OCI-LY3 (cell line): ENCODE data around the gene PSMC2.

Experiments used
- H2AFZ ChIP-seq: fragments of 200-600, 300-600 bp; shearing (Covaris generic); 2 replicates; pipeline ENCODE4 v1.6.0; 2014; ENCODE audit warnings: antibody characterized with exemption, low read depth, low read length
- H3K27ac ChIP-seq: fragments of 200-600, 300-600 bp; sonication (generic); 2 replicates; pipeline ENCODE4 v1.5.1; 2014; ENCODE audit warnings: mild to moderate bottlenecking, low read length, moderate library complexity, mixed read lengths
- H3K27me3 ChIP-seq: fragments of 200-600, 300-600 bp; sonication (generic); 2 replicates; pipeline ENCODE4 v1.6.1; 2014; ENCODE audit warnings: low read depth, low read length, mixed read lengths
- H3K36me3 ChIP-seq: fragments of 200-600, 300-600 bp; sonication (generic); replicated peaks from 2 replicates; pipeline ENCODE3; 2014; ENCODE audit warnings: low read depth, low read length, mixed read lengths
- H3K4me1 ChIP-seq: fragments of 300-600, 200-600 bp; sonication (generic); 2 replicates; pipeline ENCODE4 v1.6.1; 2014; ENCODE audit warnings: low read length, mixed read lengths
- H3K4me2 ChIP-seq: fragments of 200-600, 300-600 bp; sonication (generic); 2 replicates; pipeline ENCODE4 v1.6.1; 2014; ENCODE audit warnings: low read length, mixed read lengths
- H3K4me3 ChIP-seq: fragments of 300-600, 200-600 bp; sonication (generic); 2 replicates; pipeline ENCODE4 v1.5.1; 2014; ENCODE audit warnings: antibody characterized with exemption, mild to moderate bottlenecking, low read length, moderate library complexity
- H3K79me2 ChIP-seq: fragments of 300-600, 200-600 bp; shearing (Covaris generic); 2 replicates; pipeline ENCODE4 v1.6.1; 2014; ENCODE audit warnings: mild to moderate bottlenecking, low read length, mixed read lengths
- H3K9ac ChIP-seq: fragments of 300-600, 200-600 bp; shearing (Covaris generic); 2 replicates; pipeline ENCODE4 v1.6.0; 2014; ENCODE audit warnings: mild to moderate bottlenecking, low read length, moderate library complexity
- H3K9me3 ChIP-seq: fragments of 200-600, 300-600 bp; shearing (Covaris generic); 2 replicates; pipeline ENCODE4 v1.6.1; 2014; ENCODE audit warnings: low read length, mixed read lengths; ENCODE audit not compliant: insufficient read depth
- H4K20me1 ChIP-seq: fragments of 200-600, 300-600 bp; sonication (generic); 2 replicates; pipeline ENCODE4 v1.6.1; 2016; ENCODE audit warnings: low read length, mixed read lengths; ENCODE audit not compliant: insufficient read depth
- EZH2phosphoT487 ChIP-seq: fragments of 200-600 bp; shearing (Covaris generic); IDR thresholded peaks from 2 replicates; pipeline ENCODE4 v1.6.1; 2018; ENCODE audit warnings: antibody characterized with exemption, mixed run types, low read depth
- TF ChIP-seq, protein P1 (sequence below): fragments of 200-600, 300-600 bp; sonication (generic); IDR thresholded peaks from 2 replicates; pipeline ENCODE4 v1.5.1; 2014; ENCODE audit warnings: antibody characterized with exemption, low read length, low read depth

The PSMC2 gene

DNA sequence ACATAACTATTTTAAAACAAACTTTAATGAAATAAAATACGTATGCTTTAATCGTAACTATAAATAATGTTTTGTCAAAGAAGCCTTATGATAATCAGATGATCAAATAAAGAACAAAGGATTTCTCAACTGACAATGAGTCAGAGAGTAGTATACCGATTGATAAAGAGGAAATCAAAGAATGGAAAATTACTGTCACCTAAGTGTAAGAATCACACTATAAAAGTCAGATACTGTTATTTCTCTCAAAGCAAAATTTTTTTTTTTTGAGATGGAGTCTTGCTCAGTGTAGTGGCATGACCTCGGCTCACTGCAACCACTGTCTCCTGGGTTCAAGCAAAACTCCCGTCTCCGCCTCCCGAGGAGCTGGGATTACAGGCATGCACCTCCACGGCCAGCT lies 21.7 kb upstream of the PSMC2 start:
- H3K27ac ChIP-seq = no peak overlapping the region
- no peaks in the 10 kb centered on the region for H3K4me1 ChIP-seq
- H2AFZ ChIP-seq = no peak overlapping the region
- peaks cover 11% of the 10 kb centered on the region for H3K79me2 ChIP-seq
- H3K4me3 ChIP-seq = no peak overlapping the region
- no peaks in the 10 kb centered on the region for H3K27me3 ChIP-seq
- no peak overlapping the region for H3K4me2 ChIP-seq
- no peak overlapping the region for H3K9ac ChIP-seq
- no peaks in the 10 kb centered on the region for H4K20me1 ChIP-seq
- H3K9me3 ChIP-seq = no peaks in the 10 kb centered on the region
- H3K36me3 ChIP-seq = peaks cover 40% of the 10 kb centered on the region
- TF ChIP-seq, protein P1, sequence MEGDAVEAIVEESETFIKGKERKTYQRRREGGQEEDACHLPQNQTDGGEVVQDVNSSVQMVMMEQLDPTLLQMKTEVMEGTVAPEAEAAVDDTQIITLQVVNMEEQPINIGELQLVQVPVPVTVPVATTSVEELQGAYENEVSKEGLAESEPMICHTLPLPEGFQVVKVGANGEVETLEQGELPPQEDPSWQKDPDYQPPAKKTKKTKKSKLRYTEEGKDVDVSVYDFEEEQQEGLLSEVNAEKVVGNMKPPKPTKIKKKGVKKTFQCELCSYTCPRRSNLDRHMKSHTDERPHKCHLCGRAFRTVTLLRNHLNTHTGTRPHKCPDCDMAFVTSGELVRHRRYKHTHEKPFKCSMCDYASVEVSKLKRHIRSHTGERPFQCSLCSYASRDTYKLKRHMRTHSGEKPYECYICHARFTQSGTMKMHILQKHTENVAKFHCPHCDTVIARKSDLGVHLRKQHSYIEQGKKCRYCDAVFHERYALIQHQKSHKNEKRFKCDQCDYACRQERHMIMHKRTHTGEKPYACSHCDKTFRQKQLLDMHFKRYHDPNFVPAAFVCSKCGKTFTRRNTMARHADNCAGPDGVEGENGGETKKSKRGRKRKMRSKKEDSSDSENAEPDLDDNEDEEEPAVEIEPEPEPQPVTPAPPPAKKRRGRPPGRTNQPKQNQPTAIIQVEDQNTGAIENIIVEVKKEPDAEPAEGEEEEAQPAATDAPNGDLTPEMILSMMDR = no peak
- TF ChIP-seq EZH2phosphoT487 = no peak

DNA sequence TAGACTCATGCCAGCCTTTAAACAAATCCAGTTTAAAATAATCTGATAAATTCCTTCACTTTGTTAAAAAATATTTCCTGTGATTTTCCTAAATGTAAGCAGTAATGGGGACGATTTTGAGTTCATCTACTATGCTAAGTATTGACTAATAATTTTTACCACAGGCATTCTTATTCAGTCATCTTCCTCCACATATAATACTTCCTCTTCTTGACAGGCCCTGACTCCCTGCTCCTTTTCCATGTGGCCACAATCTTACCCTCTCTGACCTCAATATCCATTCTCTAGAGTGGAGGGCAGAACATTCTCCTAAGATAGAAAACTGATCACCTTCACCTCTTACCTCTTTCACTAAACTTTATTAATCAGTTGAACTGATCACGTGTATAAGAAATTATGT lies 10.7 kb upstream of the PSMC2 start:
- Histone ChIP-seq H3K27ac (no peak overlapping the region), H3K9ac (no peak overlapping the region), H4K20me1 (peaks cover 3% of the 10 kb centered on the region; the same call in 1 of the 2 replicates), H3K4me3 (no peak overlapping the region), H3K9me3 (no peaks in the 10 kb centered on the region), H3K36me3 (peaks cover 47% of the 10 kb centered on the region), H3K27me3 (no peaks in the 10 kb centered on the region), H3K79me2 (peaks cover 87% of the 10 kb centered on the region), H3K4me2 (no peak overlapping the region), H3K4me1 (no peaks in the 10 kb centered on the region), H2AFZ (no peak overlapping the region)
- TF ChIP-seq EZH2phosphoT487 = no peak
- TF ChIP-seq, protein P1 = no peak

DNA sequence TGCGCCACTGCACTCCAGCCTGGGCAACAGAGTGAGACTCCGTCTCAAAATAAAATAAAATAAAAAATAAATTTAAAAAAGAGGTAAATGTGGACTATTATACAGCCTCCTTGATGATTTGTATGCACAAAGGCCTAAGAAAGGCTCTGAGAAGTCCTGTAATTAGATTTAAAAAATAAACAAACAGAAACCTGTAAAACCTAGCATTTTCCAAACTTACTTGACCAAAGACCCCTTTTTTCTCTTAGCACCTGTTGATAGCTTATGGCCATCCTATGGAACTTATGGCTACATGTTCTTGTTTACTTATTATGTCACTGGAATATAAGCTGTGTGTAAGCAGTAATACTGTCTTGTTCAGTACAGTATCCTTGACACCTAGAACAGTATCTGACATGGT lies 8.6 kb upstream of the PSMC2 start:
- H3K4me3 ChIP-seq = no peak overlapping the region
- H4K20me1 ChIP-seq = peaks cover 3% of the 10 kb centered on the region; the same call in 1 of the 2 replicates
- peaks cover 89% of the 10 kb centered on the region for H3K79me2 ChIP-seq

DNA sequence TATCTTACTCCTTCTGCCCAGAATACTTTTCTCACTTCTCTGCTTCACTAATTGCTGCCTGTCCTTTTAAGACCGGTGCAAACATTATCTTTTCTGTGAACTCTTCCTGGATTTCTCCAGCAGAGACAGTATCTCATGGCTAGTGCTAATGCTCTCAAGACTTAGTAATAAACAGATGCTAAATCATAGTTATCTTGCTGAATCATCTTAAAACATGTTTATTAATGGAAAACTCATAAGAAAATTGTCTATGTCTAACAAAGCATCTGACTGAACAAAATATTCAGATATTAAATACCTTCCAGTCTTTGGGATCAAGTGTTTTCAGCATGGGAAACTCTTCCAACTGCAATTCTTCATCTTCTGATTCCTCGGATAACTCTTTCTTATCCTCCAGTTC lies 6.0 kb upstream of the PSMC2 start:
- Histone ChIP-seq H3K4me2 (no peak overlapping the region), H3K27me3 (no peaks in the 10 kb centered on the region), H2AFZ (no peak overlapping the region), H3K9me3 (no peaks in the 10 kb centered on the region), H3K4me1 (peaks cover 9% of the 10 kb centered on the region), H3K9ac (no peak overlapping the region), H3K4me3 (no peak overlapping the region), H3K36me3 (peaks cover 42% of the 10 kb centered on the region), H4K20me1 (peaks cover 3% of the 10 kb centered on the region; the same call in 1 of the 2 replicates), H3K79me2 (peaks cover 81% of the 10 kb centered on the region), H3K27ac (no peak overlapping the region)
- TF ChIP-seq, protein P1 = no peak
- TF ChIP-seq EZH2phosphoT487 = no peak

More for the DNA sequence above, 8.6 kb upstream of the PSMC2 start:
- H3K9me3 ChIP-seq = no peaks in the 10 kb centered on the region
- H3K36me3 ChIP-seq = peaks cover 43% of the 10 kb centered on the region
- no peak overlapping the region for H3K27ac ChIP-seq
- no peak overlapping the region for H3K4me2 ChIP-seq
- TF ChIP-seq, protein P1 = no peak
- TF ChIP-seq EZH2phosphoT487 = no peak
- H3K4me1 ChIP-seq = peaks cover 8% of the 10 kb centered on the region
- no peak overlapping the region for H2AFZ ChIP-seq
- H3K27me3 ChIP-seq = no peaks in the 10 kb centered on the region
- H3K9ac ChIP-seq = no peak overlapping the region
